ENCODE results near the gene OSBPL2. TPM values are rescaled to one million over a fixed set of nuclear protein-coding genes. Genes with fewer than 3 reads are reported as not detected.

The OSBPL2 gene
- total RNA-seq, 2 experiments from 2014 or later, result 17.2 to 40.0 TPM

GRCh38 chr20:62326559-62326958, 88.2 kb downstream of the OSBPL2 start:
- DNase-seq (ENCODE audit: low spot score), result no peak

GRCh38 chr20:62326959-62327725, 88.8 kb downstream of the OSBPL2 start:
- Histone ChIP-seq H3K79me2 (ENCODE audit: insufficient read depth, low read depth, low read length) (no peaks in the 10 kb centered on the region), H4K20me1 (ENCODE audit: insufficient read depth, low read length) (no peaks in the 10 kb centered on the region), H3K36me3 (ENCODE audit: insufficient read depth, low read length) (peaks cover 63% of the 10 kb centered on the region), H2AFZ (ENCODE audit: low read length) (no peak overlapping the region), H3K4me2 (ENCODE audit: low read length) (no peak overlapping the region), H3K4me1 (ENCODE audit: insufficient read depth, low read length, poor library complexity, severe bottlenecking) (peaks cover 7% of the 10 kb centered on the region), H3K4me3 (ENCODE audit: low read depth, low read length, poor library complexity, severe bottlenecking) (no peak overlapping the region), H3K9me2 (ENCODE audit: insufficient read depth, low read length) (no peaks in the 10 kb centered on the region), H3K9me3 (ENCODE audit: low read length) (no peaks in the 10 kb centered on the region), H3K27ac (ENCODE audit: low read depth, low read length, poor library complexity, severe bottlenecking) (no peak overlapping the region)
- BruUV-seq (replicated peaks), result no TSS peak
- DNase-seq (ENCODE audit: low spot score), result no peak
- ChIA-PET POLR2A (no interaction called here), CTCF (ENCODE audit: unreplicated experiment) (no interaction called here)
- intact Hi-C loops (cut with micrococcal nuclease; ENCODE audit: unreplicated experiment), result no loop called here
- no peak for TF ChIP-seq EZH2phosphoT487 (IDR thresholded peaks at IDR 0.05; ENCODE audit: borderline replicate concordance, low read depth, low read length)
- no peak for TF ChIP-seq CTCF (conservative IDR thresholded peaks at IDR 0.05; ENCODE audit: low read length)

More at GRCh38 chr20:62326559-62326958, 88.2 kb downstream of the OSBPL2 start:
- no TSS peak for BruUV-seq (replicated peaks)
- no peak overlapping the region for H3K4me2 ChIP-seq (ENCODE audit: low read length)
- H4K20me1 ChIP-seq (ENCODE audit: insufficient read depth, low read length), result no peaks in the 10 kb centered on the region
- H3K27ac ChIP-seq (ENCODE audit: low read depth, low read length, poor library complexity, severe bottlenecking), result no peak overlapping the region
- H3K79me2 ChIP-seq (ENCODE audit: insufficient read depth, low read depth, low read length), result no peaks in the 10 kb centered on the region
- peaks cover 12% of the 10 kb centered on the region for H3K4me1 ChIP-seq (ENCODE audit: insufficient read depth, low read length, poor library complexity, severe bottlenecking)
- intact Hi-C loops (cut with micrococcal nuclease; ENCODE audit: unreplicated experiment), result no loop called here
- H2AFZ ChIP-seq (ENCODE audit: low read length), result no peak overlapping the region
- POLR2A ChIA-PET, result no interaction called here
- H3K36me3 ChIP-seq (ENCODE audit: insufficient read depth, low read length), result peaks cover 66% of the 10 kb centered on the region
- TF ChIP-seq CTCF (conservative IDR thresholded peaks at IDR 0.05; ENCODE audit: low read length) (no peak), EZH2phosphoT487 (IDR thresholded peaks at IDR 0.05; ENCODE audit: borderline replicate concordance, low read depth, low read length) (no peak)
- H3K9me2 ChIP-seq (ENCODE audit: insufficient read depth, low read length), result no peaks in the 10 kb centered on the region
- CTCF ChIA-PET (ENCODE audit: unreplicated experiment), result no interaction called here
- H3K4me3 ChIP-seq (ENCODE audit: low read depth, low read length, poor library complexity, severe bottlenecking), result no peak overlapping the region
- no peaks in the 10 kb centered on the region for H3K9me3 ChIP-seq (ENCODE audit: low read length)

Measured in OCI-LY7 (cell line).